Trophoblast cell (in vitro differentiated cells and primary cell): ENCODE measurements around the gene TTC16.

Source experiments
- DNase-seq, 2 donors: peaks; one replicate each; pipeline ENCODE4 v3.0.0-alpha.2; 2016
- H2AFZ ChIP-seq: 2 replicates; pipeline ENCODE4 v1.6.1; 2013; ENCODE audit warnings: low read length, moderate library complexity, mild to moderate bottlenecking; ENCODE audit not compliant: insufficient read depth, poor library complexity
- H2AK5ac ChIP-seq: 2 replicates; pipeline ENCODE4 v1.6.1; 2013; ENCODE audit warnings: mild to moderate bottlenecking, low read length
- H2BK120ac ChIP-seq: 2 replicates; pipeline ENCODE4 v1.6.1; 2013; ENCODE audit warnings: low read length, mild to moderate bottlenecking, moderate library complexity; ENCODE audit not compliant: insufficient read depth, poor library complexity
- H2BK12ac ChIP-seq: 2 replicates; pipeline ENCODE4 v1.6.1; 2013; ENCODE audit warnings: mild to moderate bottlenecking, low read length, moderate library complexity
- H2BK5ac ChIP-seq: 2 replicates; pipeline ENCODE4 v1.6.1; 2013; ENCODE audit warnings: low read length, low read depth, moderate library complexity, mild to moderate bottlenecking; ENCODE audit not compliant: poor library complexity
- H3K14ac ChIP-seq: 2 replicates; pipeline ENCODE4 v1.6.1; 2013; ENCODE audit warnings: mild to moderate bottlenecking, low read length
- H3K18ac ChIP-seq: 2 replicates; pipeline ENCODE4 v1.6.1; 2013; ENCODE audit warnings: mild to moderate bottlenecking, low read length
- H3K23ac ChIP-seq: 2 replicates; pipeline ENCODE4 v1.6.1; 2013; ENCODE audit warnings: low read length
- H3K27ac ChIP-seq: 2 replicates; pipeline ENCODE4 v1.5.1; 2013; ENCODE audit warnings: low read depth, mild to moderate bottlenecking, inconsistent platforms, low read length, moderate library complexity
- H3K27me3 ChIP-seq: 2 replicates; pipeline ENCODE4 v1.6.1; 2013; ENCODE audit warnings: inconsistent platforms, mild to moderate bottlenecking, low read length, moderate library complexity; ENCODE audit not compliant: insufficient read depth
- H3K36me3 ChIP-seq, 2 experiments: 1 replicate in 1 of 2; 2 replicates in 1 of 2; pipeline ENCODE4 v1.6.1; 2013; ENCODE audit warnings: low read length in 2 of 2, mild to moderate bottlenecking in 2 of 2, moderate library complexity in 1 of 2; ENCODE audit not compliant: insufficient read depth in 2 of 2, control insufficient read depth in 1 of 2
- H3K4ac ChIP-seq: 2 replicates; pipeline ENCODE4 v1.6.1; 2013; ENCODE audit warnings: low read depth, mild to moderate bottlenecking, low read length, moderate library complexity
- H3K4me1 ChIP-seq, 2 experiments: 1 replicate in 1 of 2; 2 replicates in 1 of 2; pipeline ENCODE4 v1.6.1; 2013; ENCODE audit warnings: low read length in 2 of 2, mild to moderate bottlenecking in 2 of 2, moderate library complexity in 1 of 2; ENCODE audit not compliant: insufficient read depth in 2 of 2, control insufficient read depth in 1 of 2
- H3K4me2 ChIP-seq: 2 replicates; pipeline ENCODE4 v1.6.1; 2013; ENCODE audit warnings: inconsistent platforms, mild to moderate bottlenecking, low read length, moderate library complexity
- H3K4me3 ChIP-seq: 2 replicates; pipeline ENCODE4 v1.5.1; 2013; ENCODE audit warnings: mild to moderate bottlenecking, low read depth, low read length, inconsistent platforms
- H3K79me1 ChIP-seq: one replicate; pipeline ENCODE4 v1.6.1; 2013; ENCODE audit warnings: low read length
- H3K79me2 ChIP-seq: 2 replicates; pipeline ENCODE4 v1.6.1; 2013; ENCODE audit warnings: low read length, mild to moderate bottlenecking; ENCODE audit not compliant: control insufficient read depth, insufficient read depth, poor library complexity
- H3K9ac ChIP-seq: 2 replicates; pipeline ENCODE4 v1.6.1; 2013; ENCODE audit warnings: mild to moderate bottlenecking, low read length
- H3K9me3 ChIP-seq: 2 replicates; pipeline ENCODE4 v1.6.1; 2013; ENCODE audit warnings: low read depth, mild to moderate bottlenecking, control low read depth, inconsistent platforms, low read length; ENCODE audit not compliant: insufficient read depth
- H4K12ac ChIP-seq: 2 replicates; pipeline ENCODE4 v1.6.1; 2013; ENCODE audit warnings: low read depth, mild to moderate bottlenecking, low read length, moderate library complexity
- H4K8ac ChIP-seq: 2 replicates; pipeline ENCODE4 v1.6.1; 2013; ENCODE audit warnings: low read depth, mild to moderate bottlenecking, low read length, moderate library complexity
- H4K91ac ChIP-seq: one replicate; pipeline ENCODE4 v1.6.1; 2013; ENCODE audit warnings: low read depth, mild to moderate bottlenecking, low read length, moderate library complexity
- WGBS: extraction: QIAGEN DNeasy Blood & Tissue Kit; methylation state at CpG from one replicate; pipeline ENCODE4 v1.1.7; 2013; ENCODE audit warnings: missing lambda C conversion rate; ENCODE audit not compliant: insufficient read length, insufficient coverage; ENCODE audit errors: extremely low coverage; 5-methylcytosine and 5-hydroxymethylcytosine counted together

Gene TTC16

GRCh38 chr9:127761491-127761956 is 45.6 kb downstream of the TTC16 start:
- Histone ChIP-seq H3K4ac (no peak overlapping the region), H4K8ac (no peak overlapping the region), H3K18ac (no peak overlapping the region), H4K91ac (no peak overlapping the region), H3K9ac (no peak overlapping the region), H2BK5ac (no peak overlapping the region), H2AK5ac (no peak overlapping the region), H3K4me3 (no peak overlapping the region), H3K23ac (no peak overlapping the region), H3K4me1 (peaks cover 6 to 10% of the 10 kb centered on the region in 2 experiments), H2BK120ac (no peak overlapping the region), H3K14ac (no peak overlapping the region), H4K12ac (no peak overlapping the region), H3K27me3 (no peaks in the 10 kb centered on the region), H3K79me2 (no peaks in the 10 kb centered on the region), H2AFZ (no peak overlapping the region), H3K79me1 (peaks cover 2% of the 10 kb centered on the region), H3K9me3 (no peaks in the 10 kb centered on the region), H2BK12ac (no peak overlapping the region), H3K27ac (no peak overlapping the region), H3K36me3 (no peaks in the 10 kb centered on the region), H3K4me2 (no peak overlapping the region)
- DNase-seq, result no peak
- WGBS, result no CpG with 5 or more reads among the region's 5 CpGs

DNA sequence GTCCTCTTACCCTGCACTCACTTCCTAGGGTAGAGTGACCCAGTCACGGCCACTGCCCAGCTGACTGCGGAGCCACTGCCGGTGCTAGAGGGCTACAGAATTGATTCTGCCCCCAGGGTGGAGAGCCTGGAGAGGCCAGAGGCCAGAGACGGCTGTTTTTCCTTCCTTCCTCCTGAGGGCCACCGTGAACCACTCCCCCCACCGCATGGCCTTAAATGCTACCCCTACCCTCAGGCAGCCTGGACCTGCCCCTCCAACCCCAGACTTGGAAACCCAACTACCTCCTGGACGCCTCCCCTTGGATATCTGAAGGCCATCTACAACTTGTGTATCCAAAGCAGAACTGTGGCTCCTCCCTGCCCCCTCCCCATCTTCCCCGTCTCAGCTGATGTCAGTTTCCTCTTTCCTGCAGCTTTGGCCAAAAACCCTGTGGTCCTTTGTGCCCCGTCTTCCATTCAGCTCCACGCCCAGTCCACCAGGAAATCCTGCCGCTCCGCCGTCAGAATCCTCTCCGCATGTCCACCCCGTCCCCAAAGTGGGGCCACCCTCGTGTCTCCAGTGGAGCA is 46.3 kb downstream of the TTC16 start:
- no peak overlapping the region for H3K27ac ChIP-seq
- H3K27me3 ChIP-seq, result no peaks in the 10 kb centered on the region
- peaks cover 6 to 10% of the 10 kb centered on the region in 2 experiments for H3K4me1 ChIP-seq
- no peak overlapping the region for H3K4me3 ChIP-seq
- DNase-seq, result no peak
- no peaks in the 10 kb centered on the region for H3K36me3 ChIP-seq
- no peak overlapping the region for H4K8ac ChIP-seq
- no peak overlapping the region for H2BK5ac ChIP-seq
- H3K9me3 ChIP-seq, result no peaks in the 10 kb centered on the region
- no peak overlapping the region for H3K9ac ChIP-seq
- no peak overlapping the region for H2BK120ac ChIP-seq
- H3K79me2 ChIP-seq, result no peaks in the 10 kb centered on the region
- H3K4ac ChIP-seq, result no peak overlapping the region
- H3K18ac ChIP-seq, result no peak overlapping the region
- H2AFZ ChIP-seq, result no peak overlapping the region
- no peak overlapping the region for H3K4me2 ChIP-seq
- WGBS, result no CpG with 5 or more reads among the region's 16 CpGs
- H3K23ac ChIP-seq, result no peak overlapping the region
- no peak overlapping the region for H2AK5ac ChIP-seq
- H2BK12ac ChIP-seq, result no peak overlapping the region
- no peak overlapping the region for H4K12ac ChIP-seq
- H3K14ac ChIP-seq, result no peak overlapping the region
- H3K79me1 ChIP-seq, result peaks cover 2% of the 10 kb centered on the region
- H4K91ac ChIP-seq, result no peak overlapping the region

- Histone ChIP-seq H2BK120ac (no peak overlapping the region), H2AFZ (no peak overlapping the region), H3K14ac (no peak overlapping the region), H3K4me1 (peaks cover 10 to 14% of the 10 kb centered on the region in 2 experiments), H3K23ac (no peak overlapping the region), H3K79me2 (no peaks in the 10 kb centered on the region), H2AK5ac (no peak overlapping the region), H2BK12ac (no peak overlapping the region), H2BK5ac (no peak overlapping the region), H3K4ac (no peak overlapping the region), H3K9me3 (no peaks in the 10 kb centered on the region), H3K27me3 (no peaks in the 10 kb centered on the region), H4K8ac (no peak overlapping the region), H3K18ac (no peak overlapping the region), H3K79me1 (peaks cover 2% of the 10 kb centered on the region), H4K12ac (no peak overlapping the region), H3K36me3 (no peaks in the 10 kb centered on the region), H4K91ac (no peak overlapping the region), H3K9ac (no peak overlapping the region), H3K4me2 (no peak overlapping the region), H3K27ac (no peak overlapping the region), H3K4me3 (no peak overlapping the region)
- DNase-seq, result peak in 1 of 2 donors; percentile 17
- WGBS, result no CpG with 5 or more reads among the region's 7 CpGs
Observed at GRCh38 chr9:127763918-127764384, 48.1 kb downstream of the TTC16 start.

- Histone ChIP-seq H3K4ac (no peak overlapping the region), H3K18ac (no peak overlapping the region), H3K4me3 (no peak overlapping the region), H4K91ac (no peak overlapping the region), H3K36me3 (no peaks in the 10 kb centered on the region), H3K9me3 (no peaks in the 10 kb centered on the region), H4K12ac (no peak overlapping the region), H2AK5ac (no peak overlapping the region), H3K27ac (no peak overlapping the region), H3K14ac (no peak overlapping the region), H2BK5ac (no peak overlapping the region), H2BK120ac (no peak overlapping the region), H2AFZ (no peak overlapping the region), H3K4me1 (peaks cover 10 to 17% of the 10 kb centered on the region in 2 experiments), H3K79me1 (peaks cover 2% of the 10 kb centered on the region), H3K27me3 (no peaks in the 10 kb centered on the region), H3K79me2 (no peaks in the 10 kb centered on the region), H3K9ac (no peak overlapping the region), H4K8ac (no peak overlapping the region), H2BK12ac (no peak overlapping the region), H3K23ac (no peak overlapping the region), H3K4me2 (no peak overlapping the region)
- WGBS, result no CpG with 5 or more reads among the region's 1 CpG
- peak in 1 of 2 donors; percentile 21 for DNase-seq
Observed at GRCh38 chr9:127765418-127765817, 49.5 kb downstream of the TTC16 start.
